HG03064 (cell line): ENCODE data around the gene ZNF484.
"Not testable (repeated sequence)": the region's sequence is repeated elsewhere in the genome, so short reads cannot be mapped to it uniquely, and the experiment has no call there.

Experiments used
- ATAC-seq: cut with Tn5 transposase; IDR thresholded peaks from one replicate; pipeline ENCODE4 v1.9.1; 2021; ENCODE audit warnings: low read depth; ENCODE audit not compliant: unreplicated experiment

The ZNF484 gene

DNA sequence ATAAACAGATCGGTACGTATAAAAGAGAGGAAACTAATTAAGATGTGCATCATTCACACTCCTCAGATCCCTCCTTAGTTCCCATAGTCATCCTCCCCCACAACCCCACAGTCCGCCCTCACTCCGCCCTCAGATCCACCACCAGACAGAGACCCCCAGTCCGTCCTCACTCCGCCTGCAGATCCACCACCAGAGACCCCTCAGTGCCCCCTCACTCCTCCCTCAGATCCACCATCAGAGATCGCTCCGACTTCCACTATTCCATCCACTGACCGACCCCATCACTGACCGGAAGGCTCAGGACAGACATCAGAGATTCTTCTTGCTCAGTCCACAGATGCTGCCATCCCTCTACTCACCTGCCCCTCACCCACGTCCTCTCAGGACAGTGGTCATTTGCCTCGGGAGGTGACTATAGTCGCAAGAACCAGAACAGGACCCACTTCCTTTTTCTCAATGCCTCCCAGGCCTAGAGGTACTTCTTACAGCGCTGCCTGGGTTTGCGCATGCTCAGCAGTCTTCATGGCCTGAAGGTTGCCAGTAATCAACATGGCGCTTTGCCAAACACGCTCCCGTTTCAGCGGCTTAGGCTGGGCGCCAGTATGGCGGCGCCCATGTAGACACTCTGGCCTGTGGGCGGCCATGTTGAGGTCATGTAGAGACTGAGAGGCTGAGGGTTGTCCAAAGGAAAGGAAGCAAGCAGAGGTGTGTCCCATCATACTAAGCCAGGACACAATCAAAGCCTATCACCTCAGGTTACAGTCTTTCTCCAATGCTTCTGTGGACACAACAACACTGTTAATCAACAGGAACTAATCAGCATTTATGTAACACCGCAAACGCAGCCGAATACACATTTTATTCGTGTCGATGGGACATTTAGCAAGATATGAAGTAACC is at the start of gene ZNF484:
TSS of gene ZNF484 (minus strand) at position 508 of the 900 bp plus-strand sequence. CDS start 3,009 bp downstream, outside the sequence.
- peak; percentile 98 for ATAC-seq

GRCh38 chr9:92920437-92920836 is 42.6 kb upstream of the ZNF484 start:
- ATAC-seq: no peak

DNA sequence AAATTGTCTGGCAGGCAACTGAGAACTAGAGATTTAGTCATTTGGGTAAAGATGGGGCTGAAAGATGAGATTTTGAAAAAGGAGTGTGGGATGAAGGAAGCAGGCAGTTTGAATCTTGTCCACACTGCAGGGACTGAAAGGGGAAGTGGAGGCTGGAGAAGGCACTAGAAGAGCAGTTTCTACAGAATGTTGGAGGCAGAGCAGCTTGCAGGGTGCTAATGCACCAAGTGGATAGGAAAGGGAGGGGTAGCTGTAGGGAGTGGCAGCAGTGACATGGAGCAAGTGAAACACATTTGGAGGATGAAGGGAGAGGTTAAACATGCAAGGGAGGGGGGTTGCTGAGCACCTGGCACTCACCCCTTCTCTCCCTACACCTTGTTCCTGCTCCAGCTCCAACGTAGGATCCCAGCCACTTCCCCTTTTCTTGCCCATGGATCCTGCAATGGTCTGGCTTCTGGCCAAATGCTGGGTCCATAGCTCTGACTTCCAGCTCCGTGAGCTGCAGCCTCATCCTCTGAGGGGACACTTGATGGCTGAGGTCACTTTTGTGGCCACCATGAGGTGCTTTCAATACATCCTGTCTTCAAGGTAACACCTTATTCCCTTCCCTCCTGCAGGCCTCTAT is 39.5 kb upstream of the ZNF484 start:
- no peak for ATAC-seq

- no peak for ATAC-seq
These were observed 34.0 kb upstream of the ZNF484 start for GRCh38 chr9:92911511-92912475.

GRCh38 chr9:92905137-92905536 is 27.3 kb upstream of the ZNF484 start:
- ATAC-seq: not testable (repeated sequence)

DNA sequence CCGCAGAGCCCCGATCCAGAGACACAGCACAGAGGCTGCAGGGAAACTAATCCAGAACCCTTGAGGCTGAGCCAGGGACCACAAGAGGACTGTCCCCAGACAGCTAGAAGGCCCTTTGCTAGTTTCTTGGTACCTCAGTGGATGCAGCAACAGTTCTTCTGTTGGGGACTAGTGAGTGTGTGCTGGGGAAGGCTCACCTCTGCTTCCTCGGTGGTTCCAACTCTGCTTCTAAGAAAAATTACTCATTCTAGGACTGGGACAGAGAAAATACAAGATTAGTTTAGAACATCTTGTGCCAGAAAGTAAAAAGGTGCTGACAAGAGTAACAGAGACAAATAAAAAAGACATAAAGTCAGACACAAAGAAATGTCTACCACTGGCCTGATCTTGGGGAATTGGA is 19.5 kb upstream of the ZNF484 start:
- ATAC-seq: no peak

GRCh38 chr9:92895812-92896436 is 18.1 kb upstream of the ZNF484 start:
- no peak for ATAC-seq

- ATAC-seq: no peak
These were observed 17.0 kb upstream of the ZNF484 start for GRCh38 chr9:92894711-92895362.

DNA sequence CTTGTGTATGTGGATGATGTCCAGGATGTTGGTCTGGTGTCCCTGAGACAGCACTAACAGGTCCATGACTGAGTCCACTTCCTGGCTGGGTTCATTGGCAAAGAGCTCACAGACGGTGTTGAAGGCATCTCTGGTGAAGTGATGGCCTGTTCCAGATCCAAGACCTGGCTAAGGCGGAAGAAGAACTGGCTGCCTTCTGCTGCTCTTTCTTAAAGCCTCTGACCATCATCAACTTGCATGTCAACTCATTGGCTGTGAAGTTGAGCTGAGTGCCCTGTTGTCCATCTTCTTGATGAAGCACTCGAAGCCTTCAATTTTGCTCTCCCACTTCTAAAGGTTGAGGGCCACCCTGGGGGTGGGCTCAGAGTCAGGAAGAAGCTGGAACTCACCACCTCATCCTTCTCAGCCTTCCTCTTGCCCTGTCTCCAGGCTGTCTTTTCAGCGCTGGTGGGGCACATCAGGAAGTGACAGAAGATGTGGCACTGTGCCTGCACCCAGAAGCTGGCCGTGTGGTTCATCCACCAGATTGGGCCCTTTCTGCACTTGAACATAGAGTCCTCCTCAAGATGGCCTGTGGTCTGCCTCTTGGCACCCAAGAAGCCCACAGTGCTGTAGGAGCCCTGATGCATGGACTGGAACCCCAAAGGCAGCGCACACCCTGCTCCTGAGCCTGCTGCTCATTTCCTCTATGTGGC is 16.2 kb upstream of the ZNF484 start:
- ATAC-seq: not testable (repeated sequence)

GRCh38 chr9:92892276-92892675 is 14.4 kb upstream of the ZNF484 start:
- not testable (repeated sequence) for ATAC-seq

GRCh38 chr9:92890761-92891160 is 12.9 kb upstream of the ZNF484 start:
- no peak for ATAC-seq

GRCh38 chr9:92887880-92888338 is 10.1 kb upstream of the ZNF484 start:
- ATAC-seq: no peak

- not testable (repeated sequence) for ATAC-seq
These were observed 9.2 kb upstream of the ZNF484 start for GRCh38 chr9:92886846-92887610.

DNA sequence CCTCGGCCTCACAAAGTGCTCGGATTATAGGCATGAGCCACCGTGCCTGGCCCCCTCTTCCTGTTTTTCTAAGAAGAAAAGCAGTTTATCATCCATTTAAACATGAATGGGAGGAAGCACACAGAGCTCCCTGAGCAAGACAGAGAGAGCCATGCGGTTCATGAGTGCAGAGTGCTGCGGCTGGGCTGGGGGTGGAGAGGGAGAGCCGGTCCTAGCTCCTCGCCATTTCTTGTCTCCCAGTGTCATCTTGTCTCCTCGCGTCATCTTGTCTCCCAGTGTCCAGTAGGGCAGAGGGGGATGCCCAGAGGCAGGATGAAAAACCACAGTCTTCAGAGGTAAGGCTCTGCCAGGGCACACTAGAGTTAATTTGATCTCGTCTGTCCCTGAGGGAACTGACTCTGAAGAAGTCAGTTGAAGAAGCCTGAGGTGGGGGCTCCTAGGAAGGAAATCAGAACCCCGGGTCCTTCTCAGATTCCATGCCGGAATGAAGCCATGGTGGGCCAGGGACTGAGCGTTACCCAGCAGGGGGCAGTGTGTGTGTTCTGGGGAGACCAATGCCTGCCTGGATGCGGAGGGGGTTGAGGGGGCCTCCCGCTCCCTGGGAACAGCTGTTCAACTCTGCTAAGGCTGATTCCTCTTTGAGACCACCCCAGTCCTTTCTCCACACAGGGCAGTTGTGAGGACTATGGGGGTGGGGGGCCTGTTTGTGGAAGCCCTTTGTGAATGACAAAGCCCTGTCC is 6.0 kb upstream of the ZNF484 start:
- not testable (repeated sequence) for ATAC-seq

DNA sequence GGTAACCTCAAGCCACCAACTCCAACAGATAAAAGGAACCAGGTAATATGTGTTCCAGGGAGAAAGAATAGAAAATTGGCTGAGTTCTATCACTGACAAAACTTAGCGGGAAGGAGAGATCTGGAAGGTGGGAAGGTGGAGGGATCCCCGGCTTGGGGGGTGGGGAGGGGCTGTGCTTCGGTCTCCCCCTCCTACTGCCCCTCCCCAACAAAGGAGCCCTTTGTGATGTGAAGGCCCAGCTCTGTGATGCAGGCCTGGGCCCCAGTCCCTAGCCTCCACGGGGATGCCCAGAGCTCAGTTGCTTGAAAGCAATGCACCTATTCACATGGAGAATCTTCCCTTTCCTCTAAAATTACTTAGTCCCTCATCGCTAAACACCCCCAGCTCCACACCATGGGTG is 4.4 kb upstream of the ZNF484 start:
- no peak for ATAC-seq

DNA sequence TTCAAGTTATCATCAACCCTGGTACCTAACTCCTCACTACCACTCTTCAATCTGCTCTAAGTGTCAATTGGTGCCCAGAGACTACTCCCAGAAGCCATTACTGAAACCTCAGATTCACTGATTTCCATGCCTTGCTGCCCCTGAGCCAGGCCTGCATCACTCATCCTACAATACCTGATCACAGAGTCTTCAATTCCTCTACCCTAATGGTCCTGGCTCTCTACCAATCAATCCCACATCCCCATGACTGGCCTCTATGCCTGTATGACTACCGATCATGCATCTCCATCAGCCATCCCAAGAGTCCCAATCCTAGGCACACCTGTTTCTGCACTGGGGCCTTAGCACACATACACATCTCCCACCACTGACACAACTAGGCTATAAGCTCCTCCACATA is 2.5 kb downstream of the ZNF484 start:
- no peak for ATAC-seq

DNA sequence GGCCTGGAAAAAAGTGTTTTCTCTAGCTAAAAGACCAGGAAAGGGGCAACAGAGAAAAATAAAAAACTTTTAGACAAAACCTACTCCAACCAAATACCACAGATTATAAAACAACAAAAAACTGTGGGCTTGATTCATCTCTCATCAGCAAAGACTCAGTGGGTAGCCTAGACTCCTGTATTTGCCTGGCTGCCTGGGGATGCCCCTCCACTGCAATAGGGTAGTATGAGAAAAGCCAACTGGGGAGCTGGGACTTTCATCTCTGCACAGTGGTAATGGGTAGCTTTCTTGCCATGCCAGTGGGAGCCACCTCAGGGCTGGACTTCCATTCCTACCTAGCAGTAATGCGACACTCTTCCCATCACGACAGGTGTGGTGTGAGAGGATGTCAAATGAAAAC is 7.5 kb downstream of the ZNF484 start:
- no peak for ATAC-seq

GRCh38 chr9:92866600-92866999 is 11.2 kb downstream of the ZNF484 start:
- ATAC-seq: not testable (repeated sequence)
